Measurements from ENCODE around the gene MELK. TPM values are rescaled to one million over a fixed set of nuclear protein-coding genes. Genes with fewer than 3 reads are reported as not detected.

MELK gene
- total and polyA plus RNA-seq, 2 of the 13 experiments (the other 11 are each of a cell fraction or from before 2014, with no cell fraction given): 16.7 to 50.4 TPM

DNA sequence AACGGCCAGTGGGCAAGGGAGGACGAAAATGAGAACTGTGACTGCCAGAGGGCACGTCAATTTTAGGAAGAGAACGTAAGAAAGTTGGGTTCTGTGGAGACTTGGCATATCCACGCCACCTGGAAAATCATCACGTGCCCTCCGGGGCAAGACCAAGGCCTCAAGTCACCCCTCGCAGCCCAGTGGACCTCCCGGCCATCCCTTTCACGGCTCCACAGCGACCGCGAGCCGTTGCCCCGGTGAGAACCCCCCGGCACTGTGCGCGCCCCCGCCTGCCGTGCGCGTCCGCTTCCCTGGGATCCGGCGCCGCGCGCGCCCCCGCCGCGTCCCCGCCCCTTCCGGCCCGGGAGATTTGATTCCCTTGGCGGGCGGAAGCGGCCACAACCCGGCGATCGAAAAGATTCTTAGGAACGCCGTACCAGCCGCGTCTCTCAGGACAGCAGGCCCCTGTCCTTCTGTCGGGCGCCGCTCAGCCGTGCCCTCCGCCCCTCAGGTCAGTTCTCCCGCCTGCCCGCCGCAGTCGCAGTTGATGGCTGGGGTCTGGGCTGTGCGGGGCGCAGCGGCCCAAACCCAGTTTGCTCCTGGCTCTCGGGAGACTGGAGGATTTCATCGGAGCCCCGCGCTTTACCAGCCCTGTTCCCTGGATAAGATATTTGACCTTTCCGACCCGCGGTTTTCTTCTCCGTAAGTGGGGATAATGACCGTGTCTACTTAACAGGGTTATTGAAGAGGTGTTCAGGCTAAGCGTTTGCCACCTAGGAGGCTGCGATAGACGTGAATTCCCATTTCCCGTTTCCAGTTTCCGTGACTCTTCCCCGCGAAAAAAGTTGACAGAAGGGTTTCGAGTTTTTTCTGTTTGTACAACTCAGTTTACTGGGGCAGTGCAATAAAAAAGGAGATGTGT lies at the start of gene MELK (continued):
- TF ChIP-seq, protein P1, sequence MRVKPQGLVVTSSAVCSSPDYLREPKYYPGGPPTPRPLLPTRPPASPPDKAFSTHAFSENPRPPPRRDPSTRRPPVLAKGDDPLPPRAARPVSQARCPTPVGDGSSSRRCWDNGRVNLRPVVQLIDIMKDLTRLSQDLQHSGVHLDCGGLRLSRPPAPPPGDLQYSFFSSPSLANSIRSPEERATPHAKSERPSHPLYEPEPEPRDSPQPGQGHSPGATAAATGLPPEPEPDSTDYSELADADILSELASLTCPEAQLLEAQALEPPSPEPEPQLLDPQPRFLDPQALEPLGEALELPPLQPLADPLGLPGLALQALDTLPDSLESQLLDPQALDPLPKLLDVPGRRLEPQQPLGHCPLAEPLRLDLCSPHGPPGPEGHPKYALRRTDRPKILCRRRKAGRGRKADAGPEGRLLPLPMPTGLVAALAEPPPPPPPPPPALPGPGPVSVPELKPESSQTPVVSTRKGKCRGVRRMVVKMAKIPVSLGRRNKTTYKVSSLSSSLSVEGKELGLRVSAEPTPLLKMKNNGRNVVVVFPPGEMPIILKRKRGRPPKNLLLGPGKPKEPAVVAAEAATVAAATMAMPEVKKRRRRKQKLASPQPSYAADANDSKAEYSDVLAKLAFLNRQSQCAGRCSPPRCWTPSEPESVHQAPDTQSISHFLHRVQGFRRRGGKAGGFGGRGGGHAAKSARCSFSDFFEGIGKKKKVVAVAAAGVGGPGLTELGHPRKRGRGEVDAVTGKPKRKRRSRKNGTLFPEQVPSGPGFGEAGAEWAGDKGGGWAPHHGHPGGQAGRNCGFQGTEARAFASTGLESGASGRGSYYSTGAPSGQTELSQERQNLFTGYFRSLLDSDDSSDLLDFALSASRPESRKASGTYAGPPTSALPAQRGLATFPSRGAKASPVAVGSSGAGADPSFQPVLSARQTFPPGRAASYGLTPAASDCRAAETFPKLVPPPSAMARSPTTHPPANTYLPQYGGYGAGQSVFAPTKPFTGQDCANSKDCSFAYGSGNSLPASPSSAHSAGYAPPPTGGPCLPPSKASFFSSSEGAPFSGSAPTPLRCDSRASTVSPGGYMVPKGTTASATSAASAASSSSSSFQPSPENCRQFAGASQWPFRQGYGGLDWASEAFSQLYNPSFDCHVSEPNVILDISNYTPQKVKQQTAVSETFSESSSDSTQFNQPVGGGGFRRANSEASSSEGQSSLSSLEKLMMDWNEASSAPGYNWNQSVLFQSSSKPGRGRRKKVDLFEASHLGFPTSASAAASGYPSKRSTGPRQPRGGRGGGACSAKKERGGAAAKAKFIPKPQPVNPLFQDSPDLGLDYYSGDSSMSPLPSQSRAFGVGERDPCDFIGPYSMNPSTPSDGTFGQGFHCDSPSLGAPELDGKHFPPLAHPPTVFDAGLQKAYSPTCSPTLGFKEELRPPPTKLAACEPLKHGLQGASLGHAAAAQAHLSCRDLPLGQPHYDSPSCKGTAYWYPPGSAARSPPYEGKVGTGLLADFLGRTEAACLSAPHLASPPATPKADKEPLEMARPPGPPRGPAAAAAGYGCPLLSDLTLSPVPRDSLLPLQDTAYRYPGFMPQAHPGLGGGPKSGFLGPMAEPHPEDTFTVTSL (CRISPR knock-in tag; IDR thresholded peaks at IDR 0.05; ENCODE audit: borderline replicate concordance): no peak
- TF ChIP-seq RAD21 (CRISPR knock-in tag; IDR thresholded peaks at IDR 0.05) (no peak), ZNF749 (CRISPR knock-in tag; IDR thresholded peaks at IDR 0.05; ENCODE audit: borderline replicate concordance) (peak; percentile 43; the same call in 1 of the 2 replicates), EHMT2 (IDR thresholded peaks at IDR 0.05; ENCODE audit: borderline replicate concordance, low read depth, low read length) (no peak), ZNF460 (CRISPR knock-in tag; IDR thresholded peaks at IDR 0.05; ENCODE audit: borderline replicate concordance) (no peak), FOXC1 (CRISPR knock-in tag; IDR thresholded peaks at IDR 0.05; ENCODE audit: borderline replicate concordance) (no peak), NFKB2 (CRISPR knock-in tag; IDR thresholded peaks at IDR 0.05; ENCODE audit: borderline replicate concordance) (peak; percentile 60; the same call in 1 of the 2 replicates), RFX5 (IDR thresholded peaks at IDR 0.05; ENCODE audit: low read depth, low read length) (no peak), ZNF781 (CRISPR knock-in tag; IDR thresholded peaks at IDR 0.05; ENCODE audit: borderline replicate concordance, not compliant biosample characterization) (no peak), PAWR (CRISPR knock-in tag; IDR thresholded peaks at IDR 0.05; ENCODE audit: borderline replicate concordance) (no peak), ATRX (CRISPR knock-in tag; IDR thresholded peaks at IDR 0.05; ENCODE audit: borderline replicate concordance) (no peak)
- TF ChIP-seq, protein P2, sequence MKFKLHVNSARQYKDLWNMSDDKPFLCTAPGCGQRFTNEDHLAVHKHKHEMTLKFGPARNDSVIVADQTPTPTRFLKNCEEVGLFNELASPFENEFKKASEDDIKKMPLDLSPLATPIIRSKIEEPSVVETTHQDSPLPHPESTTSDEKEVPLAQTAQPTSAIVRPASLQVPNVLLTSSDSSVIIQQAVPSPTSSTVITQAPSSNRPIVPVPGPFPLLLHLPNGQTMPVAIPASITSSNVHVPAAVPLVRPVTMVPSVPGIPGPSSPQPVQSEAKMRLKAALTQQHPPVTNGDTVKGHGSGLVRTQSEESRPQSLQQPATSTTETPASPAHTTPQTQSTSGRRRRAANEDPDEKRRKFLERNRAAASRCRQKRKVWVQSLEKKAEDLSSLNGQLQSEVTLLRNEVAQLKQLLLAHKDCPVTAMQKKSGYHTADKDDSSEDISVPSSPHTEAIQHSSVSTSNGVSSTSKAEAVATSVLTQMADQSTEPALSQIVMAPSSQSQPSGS (CRISPR knock-in tag; IDR thresholded peaks at IDR 0.05): 0 out of 2 replicates have a peak, but pooled peaks have one; percentile 47
- TF ChIP-seq, protein P3, sequence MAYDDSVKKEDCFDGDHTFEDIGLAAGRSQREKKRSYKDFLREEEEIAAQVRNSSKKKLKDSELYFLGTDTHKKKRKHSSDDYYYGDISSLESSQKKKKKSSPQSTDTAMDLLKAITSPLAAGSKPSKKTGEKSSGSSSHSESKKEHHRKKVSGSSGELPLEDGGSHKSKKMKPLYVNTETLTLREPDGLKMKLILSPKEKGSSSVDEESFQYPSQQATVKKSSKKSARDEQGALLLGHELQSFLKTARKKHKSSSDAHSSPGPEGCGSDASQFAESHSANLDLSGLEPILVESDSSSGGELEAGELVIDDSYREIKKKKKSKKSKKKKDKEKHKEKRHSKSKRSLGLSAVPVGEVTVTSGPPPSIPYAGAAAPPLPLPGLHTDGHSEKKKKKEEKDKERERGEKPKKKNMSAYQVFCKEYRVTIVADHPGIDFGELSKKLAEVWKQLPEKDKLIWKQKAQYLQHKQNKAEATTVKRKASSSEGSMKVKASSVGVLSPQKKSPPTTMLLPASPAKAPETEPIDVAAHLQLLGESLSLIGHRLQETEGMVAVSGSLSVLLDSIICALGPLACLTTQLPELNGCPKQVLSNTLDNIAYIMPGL (CRISPR knock-in tag; IDR thresholded peaks at IDR 0.05; ENCODE audit: borderline replicate concordance in 1 of 2, low read depth in 1 of 2): peak; percentile 63 to 67; a peak in 3 of 4 replicates
- TF ChIP-seq, protein P4, sequence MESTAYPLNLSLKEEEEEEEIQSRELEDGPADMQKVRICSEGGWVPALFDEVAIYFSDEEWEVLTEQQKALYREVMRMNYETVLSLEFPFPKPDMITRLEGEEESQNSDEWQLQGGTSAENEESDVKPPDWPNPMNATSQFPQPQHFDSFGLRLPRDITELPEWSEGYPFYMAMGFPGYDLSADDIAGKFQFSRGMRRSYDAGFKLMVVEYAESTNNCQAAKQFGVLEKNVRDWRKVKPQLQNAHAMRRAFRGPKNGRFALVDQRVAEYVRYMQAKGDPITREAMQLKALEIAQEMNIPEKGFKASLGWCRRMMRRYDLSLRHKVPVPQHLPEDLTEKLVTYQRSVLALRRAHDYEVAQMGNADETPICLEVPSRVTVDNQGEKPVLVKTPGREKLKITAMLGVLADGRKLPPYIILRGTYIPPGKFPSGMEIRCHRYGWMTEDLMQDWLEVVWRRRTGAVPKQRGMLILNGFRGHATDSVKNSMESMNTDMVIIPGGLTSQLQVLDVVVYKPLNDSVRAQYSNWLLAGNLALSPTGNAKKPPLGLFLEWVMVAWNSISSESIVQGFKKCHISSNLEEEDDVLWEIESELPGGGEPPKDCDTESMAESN (CRISPR knock-in tag; conservative IDR thresholded peaks at IDR 0.05): peak; percentile 82
